Mesendoderm (in vitro differentiated cells): ENCODE measurements around the gene PPT2. TPM values are rescaled to one million over a fixed set of nuclear protein-coding genes. Genes with fewer than 3 reads are reported as not detected.

Experiments
- DNase-seq: peaks from one replicate; pipeline ENCODE4 v3.0.0; 2013
- H2AK5ac ChIP-seq: 2 replicates; pipeline ENCODE4 v1.6.1; 2013; ENCODE audit warnings: low read length, inconsistent platforms
- H2BK120ac ChIP-seq: 2 replicates; pipeline ENCODE4 v1.6.1; 2013; ENCODE audit warnings: low read depth, mild to moderate bottlenecking, low read length, moderate library complexity, mixed read lengths
- H2BK15ac ChIP-seq: replicated peaks from 2 replicates; pipeline ENCODE4 v1.6.1; 2013; ENCODE audit warnings: low read depth, mild to moderate bottlenecking, moderate library complexity
- H2BK5ac ChIP-seq: 2 replicates; pipeline ENCODE4 v1.6.1; 2013; ENCODE audit warnings: low read length, inconsistent platforms
- H3K18ac ChIP-seq: 2 replicates; pipeline ENCODE4 v1.6.1; 2013; ENCODE audit warnings: mild to moderate bottlenecking, low read length, mixed read lengths
- H3K23ac ChIP-seq: one replicate; pipeline ENCODE4 v1.6.1; 2013; ENCODE audit warnings: low read length
- H3K27ac ChIP-seq: 2 replicates; pipeline ENCODE4 v1.5.1; 2013; ENCODE audit warnings: low read depth, mild to moderate bottlenecking, inconsistent platforms, low read length, moderate library complexity
- H3K27me3 ChIP-seq: 2 replicates; pipeline ENCODE4 v1.6.1; 2013; ENCODE audit warnings: low read length, control low read depth, mild to moderate bottlenecking, inconsistent platforms; ENCODE audit not compliant: insufficient read depth, poor library complexity
- H3K36me3 ChIP-seq: 2 replicates; pipeline ENCODE4 v1.6.1; 2013; ENCODE audit warnings: low read length, inconsistent platforms; ENCODE audit not compliant: control insufficient read depth, insufficient read depth
- H3K4ac ChIP-seq: one replicate; pipeline ENCODE4 v1.6.1; 2013; ENCODE audit warnings: low read depth, mild to moderate bottlenecking, low read length, moderate library complexity
- H3K4me1 ChIP-seq: 2 replicates; pipeline ENCODE4 v1.6.1; 2013; ENCODE audit warnings: low read depth, low read length, inconsistent platforms; ENCODE audit not compliant: control insufficient read depth
- H3K4me2 ChIP-seq: 2 replicates; pipeline ENCODE4 v1.6.1; 2013; ENCODE audit warnings: low read length
- H3K4me3 ChIP-seq: 2 replicates; pipeline ENCODE4 v1.5.1; 2013; ENCODE audit warnings: mild to moderate bottlenecking, low read length
- H3K56ac ChIP-seq: one replicate; pipeline ENCODE4 v1.6.1; 2013; ENCODE audit warnings: low read length
- H3K79me1 ChIP-seq: 2 replicates; pipeline ENCODE4 v1.6.1; 2013; ENCODE audit warnings: low read length, inconsistent platforms
- H3K79me2 ChIP-seq: 2 replicates; pipeline ENCODE4 v1.6.1; 2013; ENCODE audit warnings: mild to moderate bottlenecking, low read length; ENCODE audit not compliant: control insufficient read depth, insufficient read depth
- H3K9ac ChIP-seq: 2 replicates; pipeline ENCODE4 v1.6.1; 2013; ENCODE audit warnings: low read length, inconsistent platforms
- H4K5ac ChIP-seq: one replicate; pipeline ENCODE4 v1.6.1; 2013; ENCODE audit warnings: low read length
- H4K8ac ChIP-seq: one replicate; pipeline ENCODE4 v1.6.1; 2013; ENCODE audit warnings: low read depth, mild to moderate bottlenecking, control low read depth, low read length, moderate library complexity
- WGBS: extraction: QIAGEN DNeasy Blood & Tissue Kit; methylation state at CpG from one replicate; pipeline ENCODE4 v1.1.7; 2013; ENCODE audit warnings: low lambda C conversion rate, missing lambda C conversion rate; ENCODE audit not compliant: insufficient coverage; ENCODE audit errors: extremely low coverage; 5-methylcytosine and 5-hydroxymethylcytosine counted together
- small RNA-seq: library from polyadenylated mRNA; stranded (forward); fragments of <200 nt; extraction: miRNeasy Mini kit (QIAGEN cat#:217004); gene quantifications from one replicate; pipeline ENCODE3, GENCODE V24; 2013; ENCODE audit not compliant: insufficient read depth

PPT2 gene

DNA sequence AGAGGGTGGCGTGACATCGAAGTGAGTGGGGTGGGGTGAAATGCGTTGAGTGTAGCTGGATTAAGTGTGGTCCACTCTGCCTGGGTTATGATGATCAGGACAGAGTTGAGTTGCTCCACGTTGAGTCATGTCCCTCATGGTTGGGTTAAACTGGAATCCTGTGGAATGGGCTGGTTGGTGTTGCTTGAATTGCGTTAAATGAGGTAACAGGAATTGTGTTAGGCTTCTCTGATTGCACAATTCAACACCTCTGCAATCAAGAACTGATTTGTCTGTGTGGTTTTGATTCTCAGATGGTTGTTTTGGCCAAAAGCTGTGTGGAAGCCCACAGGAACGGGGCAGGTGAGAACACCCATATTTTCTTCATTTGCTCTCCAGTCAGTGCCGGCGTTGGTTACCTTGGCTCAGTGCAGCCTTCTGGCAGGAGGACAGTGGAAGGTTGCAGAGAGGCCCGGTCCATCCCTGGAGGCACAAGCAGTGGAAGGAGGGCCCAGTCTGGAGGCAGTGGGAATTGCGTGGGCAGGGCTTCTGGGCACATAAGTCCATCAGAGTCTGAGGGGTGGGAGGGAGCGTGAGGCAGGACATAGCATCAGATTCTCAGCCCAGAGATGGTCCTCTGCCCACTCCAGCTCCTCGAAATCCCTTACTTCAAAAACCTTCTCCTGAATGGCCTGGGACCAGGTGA, 58.3 kb downstream of the PPT2 start:
- Histone ChIP-seq H3K9ac (no peak overlapping the region), H3K4ac (no peak overlapping the region), H3K79me2 (no peaks in the 10 kb centered on the region), H2BK120ac (no peak overlapping the region), H3K56ac (no peak overlapping the region), H3K23ac (no peak overlapping the region), H3K79me1 (no peaks in the 10 kb centered on the region), H4K8ac (no peak overlapping the region), H3K27ac (no peak overlapping the region), H3K4me2 (no peak overlapping the region), H2AK5ac (no peak overlapping the region), H3K36me3 (no peaks in the 10 kb centered on the region), H2BK5ac (no peak overlapping the region), H2BK15ac (no peak overlapping the region), H3K4me1 (no peaks in the 10 kb centered on the region), H3K18ac (no peak overlapping the region), H4K5ac (no peak overlapping the region), H3K27me3 (no peaks in the 10 kb centered on the region), H3K4me3 (no peak overlapping the region)
- DNase-seq: no peak
- WGBS: no CpG with 5 or more reads among the region's 12 CpGs

Small RNA genes within 50 kb of the gene (small RNA-seq; reads per million reads assigned to genes)
- not detected for gene AL662884.1
- not detected for gene MIR6833
